ENCODE results near the gene FAM13A.
A peak's percentile ranks its signal among the peaks of the same experiment; 100 is the strongest.

The FAM13A gene

GRCh38 chr4:88823058-88823919 is 233.7 kb downstream of the FAM13A start:
- no peak for TF ChIP-seq POLR2AphosphoS5 (IDR thresholded peaks at IDR 0.05; ENCODE audit: low read depth)
- TF ChIP-seq CTCF (IDR thresholded peaks at IDR 0.05; ENCODE audit: insufficient read depth, low read length), result no peak
- no peak for TF ChIP-seq SPI1 (IDR thresholded peaks at IDR 0.05; ENCODE audit: borderline replicate concordance, low read depth)
- TF ChIP-seq GABPA (IDR thresholded peaks at IDR 0.05; ENCODE audit: low read depth), result no peak
- TF ChIP-seq, protein P1, sequence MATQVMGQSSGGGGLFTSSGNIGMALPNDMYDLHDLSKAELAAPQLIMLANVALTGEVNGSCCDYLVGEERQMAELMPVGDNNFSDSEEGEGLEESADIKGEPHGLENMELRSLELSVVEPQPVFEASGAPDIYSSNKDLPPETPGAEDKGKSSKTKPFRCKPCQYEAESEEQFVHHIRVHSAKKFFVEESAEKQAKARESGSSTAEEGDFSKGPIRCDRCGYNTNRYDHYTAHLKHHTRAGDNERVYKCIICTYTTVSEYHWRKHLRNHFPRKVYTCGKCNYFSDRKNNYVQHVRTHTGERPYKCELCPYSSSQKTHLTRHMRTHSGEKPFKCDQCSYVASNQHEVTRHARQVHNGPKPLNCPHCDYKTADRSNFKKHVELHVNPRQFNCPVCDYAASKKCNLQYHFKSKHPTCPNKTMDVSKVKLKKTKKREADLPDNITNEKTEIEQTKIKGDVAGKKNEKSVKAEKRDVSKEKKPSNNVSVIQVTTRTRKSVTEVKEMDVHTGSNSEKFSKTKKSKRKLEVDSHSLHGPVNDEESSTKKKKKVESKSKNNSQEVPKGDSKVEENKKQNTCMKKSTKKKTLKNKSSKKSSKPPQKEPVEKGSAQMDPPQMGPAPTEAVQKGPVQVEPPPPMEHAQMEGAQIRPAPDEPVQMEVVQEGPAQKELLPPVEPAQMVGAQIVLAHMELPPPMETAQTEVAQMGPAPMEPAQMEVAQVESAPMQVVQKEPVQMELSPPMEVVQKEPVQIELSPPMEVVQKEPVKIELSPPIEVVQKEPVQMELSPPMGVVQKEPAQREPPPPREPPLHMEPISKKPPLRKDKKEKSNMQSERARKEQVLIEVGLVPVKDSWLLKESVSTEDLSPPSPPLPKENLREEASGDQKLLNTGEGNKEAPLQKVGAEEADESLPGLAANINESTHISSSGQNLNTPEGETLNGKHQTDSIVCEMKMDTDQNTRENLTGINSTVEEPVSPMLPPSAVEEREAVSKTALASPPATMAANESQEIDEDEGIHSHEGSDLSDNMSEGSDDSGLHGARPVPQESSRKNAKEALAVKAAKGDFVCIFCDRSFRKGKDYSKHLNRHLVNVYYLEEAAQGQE (IDR thresholded peaks at IDR 0.05; ENCODE audit: insufficient replicate concordance, low read depth), result no peak
- DNase-seq (ENCODE audit: low read depth in 1 of 2, low spot score in 1 of 2), result peak; percentile 39 to 46
- Histone ChIP-seq H3K4me3 (replicated peaks; ENCODE audit: insufficient read depth, low read length) (peak overlapping the region; percentile 37), H3K27me3 (ENCODE audit: insufficient read depth, poor library complexity, severe bottlenecking) (no peaks in the 10 kb centered on the region), H3K27ac (replicated peaks) (peak overlapping the region; percentile 45)

GRCh38 chr4:88822034-88822789 is 234.8 kb downstream of the FAM13A start:
- Histone ChIP-seq H3K4me3 (replicated peaks; ENCODE audit: insufficient read depth, low read length) (peak overlapping the region; percentile 37; the same call in 1 of the 2 replicates), H3K27ac (replicated peaks) (no peak overlapping the region), H3K27me3 (ENCODE audit: insufficient read depth, poor library complexity, severe bottlenecking) (no peaks in the 10 kb centered on the region)
- no peak for DNase-seq (ENCODE audit: low read depth in 1 of 2, low spot score in 1 of 2)
- TF ChIP-seq SPI1 (IDR thresholded peaks at IDR 0.05; ENCODE audit: borderline replicate concordance, low read depth) (no peak), GABPA (IDR thresholded peaks at IDR 0.05; ENCODE audit: low read depth) (no peak), CTCF (IDR thresholded peaks at IDR 0.05; ENCODE audit: insufficient read depth, low read length) (no peak), POLR2AphosphoS5 (IDR thresholded peaks at IDR 0.05; ENCODE audit: low read depth) (no peak)
- TF ChIP-seq, protein P1 (IDR thresholded peaks at IDR 0.05; ENCODE audit: insufficient replicate concordance, low read depth), result no peak

DNA sequence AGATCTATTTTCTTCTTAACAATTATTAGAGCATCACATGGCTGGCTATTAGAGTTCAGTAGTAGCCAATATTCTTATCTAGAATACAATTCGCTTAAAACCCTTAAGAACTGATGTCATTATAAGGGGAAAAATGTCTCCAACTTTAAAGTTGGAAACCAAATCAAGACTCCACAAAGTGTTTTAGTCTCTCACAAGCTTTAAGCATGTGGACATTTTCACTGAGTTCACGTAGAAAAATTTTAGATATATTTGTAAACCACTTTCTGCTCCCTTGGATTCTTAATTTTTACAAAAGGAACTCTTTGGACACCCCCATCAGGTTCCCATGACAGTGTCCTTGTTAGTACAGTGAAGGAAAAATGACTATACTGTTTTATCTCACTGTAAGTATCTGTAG is 235.5 kb downstream of the FAM13A start:
- no peaks in the 10 kb centered on the region for H3K27me3 ChIP-seq (ENCODE audit: insufficient read depth, poor library complexity, severe bottlenecking)
- no peak for DNase-seq (ENCODE audit: low read depth in 1 of 2, low spot score in 1 of 2)
- TF ChIP-seq POLR2AphosphoS5 (IDR thresholded peaks at IDR 0.05; ENCODE audit: low read depth) (no peak), CTCF (IDR thresholded peaks at IDR 0.05; ENCODE audit: insufficient read depth, low read length) (no peak), GABPA (IDR thresholded peaks at IDR 0.05; ENCODE audit: low read depth) (no peak), SPI1 (IDR thresholded peaks at IDR 0.05; ENCODE audit: borderline replicate concordance, low read depth) (no peak)
- TF ChIP-seq, protein P1 (IDR thresholded peaks at IDR 0.05; ENCODE audit: insufficient replicate concordance, low read depth), result no peak
- no peak overlapping the region for H3K4me3 ChIP-seq (replicated peaks; ENCODE audit: insufficient read depth, low read length)
- H3K27ac ChIP-seq (replicated peaks), result no peak overlapping the region

Data from HL-60 (cell line).